ENCODE data around the gene NXPH4.

The NXPH4 gene

GRCh38 chr12:57261428-57261865, 44.9 kb downstream of the NXPH4 start:
- Histone ChIP-seq H2BK5ac (ENCODE audit: low read depth, low read length, poor library complexity) (no peak overlapping the region), H4K12ac (ENCODE audit: low read depth, low read length) (no peak overlapping the region), H3K27ac (ENCODE audit: low read depth, low read length) (no peak overlapping the region), H2AK5ac (ENCODE audit: low read length) (no peak overlapping the region), H3K4me2 (ENCODE audit: low read length) (no peak overlapping the region), H4K91ac (ENCODE audit: low read depth, low read length) (no peak overlapping the region), H2BK12ac (ENCODE audit: low read length) (no peak overlapping the region), H3K79me2 (ENCODE audit: control insufficient read depth, insufficient read depth, low read length, poor library complexity) (no peaks in the 10 kb centered on the region), H3K4me3 (ENCODE audit: low read depth, low read length) (no peak overlapping the region), H3K27me3 (ENCODE audit: insufficient read depth, low read length) (no peaks in the 10 kb centered on the region), H2AFZ (ENCODE audit: insufficient read depth, low read length, poor library complexity) (no peak overlapping the region), H3K36me3 (ENCODE audit: control insufficient read depth in 1 of 2, insufficient read depth in 2 of 2, low read length in 2 of 2) (peaks cover 11 to 20% of the 10 kb centered on the region in 2 experiments), H3K4ac (ENCODE audit: low read depth, low read length) (no peak overlapping the region), H3K4me1 (ENCODE audit: control insufficient read depth in 1 of 2, insufficient read depth in 2 of 2, low read length in 2 of 2) (no peaks in the 10 kb centered on the region), H2BK120ac (ENCODE audit: insufficient read depth, low read length, poor library complexity) (no peak overlapping the region), H3K79me1 (ENCODE audit: low read length) (no peaks in the 10 kb centered on the region), H3K14ac (ENCODE audit: low read length) (no peak overlapping the region), H4K8ac (ENCODE audit: low read depth, low read length) (no peak overlapping the region), H3K9ac (ENCODE audit: low read length) (no peak overlapping the region), H3K9me3 (ENCODE audit: insufficient read depth, low read depth, low read length) (no peaks in the 10 kb centered on the region), H3K18ac (ENCODE audit: low read length) (no peak overlapping the region), H3K23ac (ENCODE audit: low read length) (no peak overlapping the region)
- no CpG with 5 or more reads among the region's 2 CpGs for WGBS (ENCODE audit: extremely low coverage, insufficient coverage, insufficient read length)
- no peak for DNase-seq

GRCh38 chr12:57262126-57262822, 45.7 kb downstream of the NXPH4 start:
- H3K14ac ChIP-seq (ENCODE audit: low read length) = no peak overlapping the region
- H3K27me3 ChIP-seq (ENCODE audit: insufficient read depth, low read length) = no peaks in the 10 kb centered on the region
- no peak overlapping the region for H3K4me3 ChIP-seq (ENCODE audit: low read depth, low read length)
- no peaks in the 10 kb centered on the region for H3K79me2 ChIP-seq (ENCODE audit: control insufficient read depth, insufficient read depth, low read length, poor library complexity)
- WGBS (ENCODE audit: extremely low coverage, insufficient coverage, insufficient read length) = no CpG with 5 or more reads among the region's 3 CpGs
- H3K9ac ChIP-seq (ENCODE audit: low read length) = no peak overlapping the region
- no peak overlapping the region for H2AFZ ChIP-seq (ENCODE audit: insufficient read depth, low read length, poor library complexity)
- DNase-seq = no peak
- H4K8ac ChIP-seq (ENCODE audit: low read depth, low read length) = no peak overlapping the region
- no peak overlapping the region for H3K27ac ChIP-seq (ENCODE audit: low read depth, low read length)
- H3K4me1 ChIP-seq (ENCODE audit: control insufficient read depth in 1 of 2, insufficient read depth in 2 of 2, low read length in 2 of 2) = no peaks in the 10 kb centered on the region
- H2BK120ac ChIP-seq (ENCODE audit: insufficient read depth, low read length, poor library complexity) = no peak overlapping the region
- no peaks in the 10 kb centered on the region for H3K79me1 ChIP-seq (ENCODE audit: low read length)
- H3K9me3 ChIP-seq (ENCODE audit: insufficient read depth, low read depth, low read length) = no peaks in the 10 kb centered on the region
- no peak overlapping the region for H2BK12ac ChIP-seq (ENCODE audit: low read length)
- H3K18ac ChIP-seq (ENCODE audit: low read length) = no peak overlapping the region
- H3K4me2 ChIP-seq (ENCODE audit: low read length) = no peak overlapping the region
- H3K36me3 ChIP-seq (ENCODE audit: control insufficient read depth in 1 of 2, insufficient read depth in 2 of 2, low read length in 2 of 2) = peaks cover 14 to 23% of the 10 kb centered on the region in 2 experiments
- H3K23ac ChIP-seq (ENCODE audit: low read length) = no peak overlapping the region
- H4K91ac ChIP-seq (ENCODE audit: low read depth, low read length) = no peak overlapping the region
- no peak overlapping the region for H4K12ac ChIP-seq (ENCODE audit: low read depth, low read length)
- no peak overlapping the region for H2AK5ac ChIP-seq (ENCODE audit: low read length)
- H3K4ac ChIP-seq (ENCODE audit: low read depth, low read length) = no peak overlapping the region
- no peak overlapping the region for H2BK5ac ChIP-seq (ENCODE audit: low read depth, low read length, poor library complexity)

GRCh38 chr12:57263096-57263495, 46.5 kb downstream of the NXPH4 start:
- WGBS (ENCODE audit: extremely low coverage, insufficient coverage, insufficient read length) = no CpG with 5 or more reads among the region's 2 CpGs
- Histone ChIP-seq H3K18ac (ENCODE audit: low read length) (no peak overlapping the region), H3K36me3 (ENCODE audit: control insufficient read depth in 1 of 2, insufficient read depth in 2 of 2, low read length in 2 of 2) (peaks cover 12 to 21% of the 10 kb centered on the region in 2 experiments), H3K27ac (ENCODE audit: low read depth, low read length) (no peak overlapping the region), H4K8ac (ENCODE audit: low read depth, low read length) (no peak overlapping the region), H3K79me1 (ENCODE audit: low read length) (no peaks in the 10 kb centered on the region), H3K4me1 (ENCODE audit: control insufficient read depth in 1 of 2, insufficient read depth in 2 of 2, low read length in 2 of 2) (no peaks in the 10 kb centered on the region), H2AK5ac (ENCODE audit: low read length) (no peak overlapping the region), H3K4me3 (ENCODE audit: low read depth, low read length) (no peak overlapping the region), H3K9me3 (ENCODE audit: insufficient read depth, low read depth, low read length) (no peaks in the 10 kb centered on the region), H3K23ac (ENCODE audit: low read length) (no peak overlapping the region), H3K27me3 (ENCODE audit: insufficient read depth, low read length) (no peaks in the 10 kb centered on the region), H3K14ac (ENCODE audit: low read length) (no peak overlapping the region), H2AFZ (ENCODE audit: insufficient read depth, low read length, poor library complexity) (no peak overlapping the region), H2BK5ac (ENCODE audit: low read depth, low read length, poor library complexity) (no peak overlapping the region), H3K9ac (ENCODE audit: low read length) (no peak overlapping the region), H2BK120ac (ENCODE audit: insufficient read depth, low read length, poor library complexity) (no peak overlapping the region), H3K79me2 (ENCODE audit: control insufficient read depth, insufficient read depth, low read length, poor library complexity) (no peaks in the 10 kb centered on the region), H3K4ac (ENCODE audit: low read depth, low read length) (no peak overlapping the region), H4K12ac (ENCODE audit: low read depth, low read length) (no peak overlapping the region), H4K91ac (ENCODE audit: low read depth, low read length) (no peak overlapping the region), H2BK12ac (ENCODE audit: low read length) (no peak overlapping the region), H3K4me2 (ENCODE audit: low read length) (no peak overlapping the region)
- DNase-seq = no peak

GRCh38 chr12:57266681-57267080, 50.1 kb downstream of the NXPH4 start:
- Histone ChIP-seq H2BK12ac (ENCODE audit: low read length) (no peak overlapping the region), H3K79me2 (ENCODE audit: control insufficient read depth, insufficient read depth, low read length, poor library complexity) (no peaks in the 10 kb centered on the region), H3K79me1 (ENCODE audit: low read length) (no peaks in the 10 kb centered on the region), H2BK120ac (ENCODE audit: insufficient read depth, low read length, poor library complexity) (no peak overlapping the region), H3K4me3 (ENCODE audit: low read depth, low read length) (no peak overlapping the region), H4K8ac (ENCODE audit: low read depth, low read length) (no peak overlapping the region), H3K23ac (ENCODE audit: low read length) (no peak overlapping the region), H3K36me3 (ENCODE audit: control insufficient read depth in 1 of 2, insufficient read depth in 2 of 2, low read length in 2 of 2) (peaks cover 16 to 20% of the 10 kb centered on the region in 2 experiments), H2AFZ (ENCODE audit: insufficient read depth, low read length, poor library complexity) (no peak overlapping the region), H3K4me1 (ENCODE audit: control insufficient read depth in 1 of 2, insufficient read depth in 2 of 2, low read length in 2 of 2) (no peaks in the 10 kb centered on the region), H3K27me3 (ENCODE audit: insufficient read depth, low read length) (no peaks in the 10 kb centered on the region), H3K4me2 (ENCODE audit: low read length) (no peak overlapping the region), H2BK5ac (ENCODE audit: low read depth, low read length, poor library complexity) (no peak overlapping the region), H2AK5ac (ENCODE audit: low read length) (no peak overlapping the region), H3K9me3 (ENCODE audit: insufficient read depth, low read depth, low read length) (no peaks in the 10 kb centered on the region), H3K4ac (ENCODE audit: low read depth, low read length) (no peak overlapping the region), H3K27ac (ENCODE audit: low read depth, low read length) (no peak overlapping the region), H3K18ac (ENCODE audit: low read length) (no peak overlapping the region), H3K9ac (ENCODE audit: low read length) (no peak overlapping the region), H3K14ac (ENCODE audit: low read length) (no peak overlapping the region), H4K91ac (ENCODE audit: low read depth, low read length) (no peak overlapping the region), H4K12ac (ENCODE audit: low read depth, low read length) (no peak overlapping the region)
- DNase-seq = no peak
